WTC11 (cell line): Measurements from ENCODE around the gene ABHD16A. TPM values are rescaled to one million over a fixed set of nuclear protein-coding genes. Genes with fewer than 3 reads are reported as not detected.

Source experiments
- ATAC-seq: fragments of 200-7000 bp; cut with Tn5 transposase; 2 replicates; pipeline ENCODE4 v1.10.0; 2021; ENCODE audit warnings: mild to moderate bottlenecking, moderate library complexity
- CTCF ChIA-PET: fragments of 300-600 bp; sonication (Branson Sonifier 250); formaldehyde crosslinking; loops from one replicate; lab custom pipeline; 2021; ENCODE audit warnings: antibody characterized with exemption; lab: Charles Lee
- POLR2A ChIA-PET: fragments of 350-600 bp; sonication (Branson Sonifier 250); formaldehyde crosslinking; loops from one replicate; lab custom pipeline; 2021; ENCODE audit warnings: antibody characterized with exemption; lab: Charles Lee
- DNase-seq: peaks from one replicate; pipeline ENCODE4 v3.0.0; 2021; ENCODE audit warnings: low spot score
- H3K27ac Mint-ChIP-seq: 2 replicates; pipeline ENCODE4 v1.8.0; 2021; ENCODE audit warnings: mixed read lengths
- H3K27me3 Mint-ChIP-seq: 2 replicates; pipeline ENCODE4 v1.8.0; 2021; ENCODE audit warnings: low read depth, mild to moderate bottlenecking, moderate library complexity, mixed read lengths
- H3K36me3 Mint-ChIP-seq: 2 replicates; pipeline ENCODE4 v1.8.0; 2021; ENCODE audit warnings: mixed read lengths
- H3K4me1 Mint-ChIP-seq: 2 replicates; pipeline ENCODE4 v1.8.0; 2022; ENCODE audit warnings: mixed read lengths
- H3K4me3 Mint-ChIP-seq: 2 replicates; pipeline ENCODE4 v1.8.0; 2021; ENCODE audit warnings: mild to moderate bottlenecking, moderate library complexity, mixed read lengths
- H3K9me3 Mint-ChIP-seq: 2 replicates; pipeline ENCODE4 v1.8.0; 2021; ENCODE audit warnings: mixed read lengths
- CBFB ChIP-seq: sonication (generic); formaldehyde crosslinking; IDR thresholded peaks from 2 replicates; pipeline ENCODE4 v1.8.1; 2022; ENCODE audit warnings: mild to moderate bottlenecking, low read depth, missing genetic modification reagents
- CREM ChIP-seq: sonication (generic); formaldehyde crosslinking; IDR thresholded peaks from 2 replicates; pipeline ENCODE4 v1.8.1; 2022; ENCODE audit warnings: mild to moderate bottlenecking, missing genetic modification reagents, moderate library complexity
- E2F1 ChIP-seq: sonication (generic); formaldehyde crosslinking; IDR thresholded peaks from 2 replicates; pipeline ENCODE4 v1.8.0; 2022; ENCODE audit warnings: mild to moderate bottlenecking, missing genetic modification reagents
- ELF4 ChIP-seq: sonication (generic); formaldehyde crosslinking; IDR thresholded peaks from 2 replicates; pipeline ENCODE4 v1.8.1; 2022; ENCODE audit warnings: low read depth, mild to moderate bottlenecking, moderate library complexity, missing genetic modification reagents
- ERG ChIP-seq: fragments of 250-450 bp; sonication (Bioruptor Pico); IDR thresholded peaks from 2 replicates; pipeline ENCODE4 v1.8.0; 2021; ENCODE audit warnings: mild to moderate bottlenecking
- FOXP1 ChIP-seq: sonication (generic); formaldehyde crosslinking; IDR thresholded peaks from 2 replicates; pipeline ENCODE4 v1.8.0; 2022; ENCODE audit warnings: missing genetic modification reagents, mild to moderate bottlenecking, moderate library complexity, borderline replicate concordance
- NFATC4 ChIP-seq: fragments of 250-450 bp; sonication (Bioruptor Pico); IDR thresholded peaks from 2 replicates; pipeline ENCODE4 v1.9.0; 2021; ENCODE audit warnings: mild to moderate bottlenecking
- NFE2L1 ChIP-seq: sonication (generic); formaldehyde crosslinking; IDR thresholded peaks from 2 replicates; pipeline ENCODE4 v1.8.1; 2023; ENCODE audit warnings: missing genetic modification reagents
- PREB ChIP-seq: sonication (generic); formaldehyde crosslinking; IDR thresholded peaks from 2 replicates; pipeline ENCODE4 v1.8.1; 2022; ENCODE audit warnings: mild to moderate bottlenecking, missing genetic modification reagents, moderate library complexity, borderline replicate concordance
- PRRX2 ChIP-seq: fragments of 250-450 bp; sonication (Bioruptor Pico); IDR thresholded peaks from 2 replicates; pipeline ENCODE4 v1.8.0; 2021; ENCODE audit warnings: mild to moderate bottlenecking
- SMAD3 ChIP-seq: sonication (generic); formaldehyde crosslinking; IDR thresholded peaks from 2 replicates; pipeline ENCODE4 v1.8.0; 2022; ENCODE audit warnings: missing genetic modification reagents, mild to moderate bottlenecking, borderline replicate concordance
- STAT6 ChIP-seq: sonication (generic); formaldehyde crosslinking; conservative IDR thresholded peaks from 2 replicates; pipeline ENCODE4 v1.8.1; 2023; ENCODE audit warnings: mild to moderate bottlenecking, low read depth, missing genetic modification reagents, moderate library complexity
- TEAD4 ChIP-seq: sonication (generic); formaldehyde crosslinking; IDR thresholded peaks from 2 replicates; pipeline ENCODE4 v1.8.0; 2022; ENCODE audit warnings: mild to moderate bottlenecking, missing genetic modification reagents
- TP53 ChIP-seq: sonication (generic); formaldehyde crosslinking; IDR thresholded peaks from 2 replicates; pipeline ENCODE4 v1.8.1; 2023; ENCODE audit warnings: mild to moderate bottlenecking, missing genetic modification reagents
- ZNF121 ChIP-seq: sonication (generic); formaldehyde crosslinking; IDR thresholded peaks from 2 replicates; pipeline ENCODE4 v1.8.0; 2023; ENCODE audit warnings: missing genetic modification reagents
- ZNF138 ChIP-seq: sonication (generic); formaldehyde crosslinking; conservative IDR thresholded peaks from 2 replicates; pipeline ENCODE4 v1.8.1; 2022; ENCODE audit warnings: mild to moderate bottlenecking, moderate library complexity, missing genetic modification reagents
- ZNF423 ChIP-seq: fragments of 250-450 bp; sonication (Bioruptor Pico); IDR thresholded peaks from 2 replicates; pipeline ENCODE4 v2.1.2; 2022; ENCODE audit warnings: mild to moderate bottlenecking, moderate library complexity
- ZNF425 ChIP-seq: fragments of 250-450 bp; sonication (Bioruptor Pico); conservative IDR thresholded peaks from 2 replicates; pipeline ENCODE4 v1.9.0; 2021; ENCODE audit warnings: mild to moderate bottlenecking
- ZNF671 ChIP-seq: fragments of 250-450 bp; sonication (Bioruptor Pico); IDR thresholded peaks from 2 replicates; pipeline ENCODE4 v1.8.0; 2021; ENCODE audit warnings: mild to moderate bottlenecking
- total RNA-seq: library from RNA; stranded (reverse); gene quantifications from 3 replicates; pipeline ENCODE4 v1.2.3, GENCODE V29; 2021

Gene ABHD16A
- total RNA-seq, 1 experiment from 2014 or later = 28.6 TPM

- Mint-ChIP-seq H3K4me3 (no peak overlapping the region), H3K4me1 (peaks cover 43% of the 10 kb centered on the region), H3K27me3 (no peaks in the 10 kb centered on the region), H3K9me3 (no peaks in the 10 kb centered on the region), H3K36me3 (peaks cover 30% of the 10 kb centered on the region), H3K27ac (peak overlapping the region; percentile 41; the same call in 1 of the 2 replicates)
- no peak for DNase-seq
- ChIA-PET CTCF (interaction anchor here (0.7 to 2.1 kb wide), 3 partner anchors 10 to 108 kb away, joined by 6 to 14 read pairs (median 12); partner anchors contain the start of genes BAG6 and DDAH2), POLR2A (no interaction called here)
- no peak for ATAC-seq
- TF ChIP-seq CBFB (CRISPR knock-in tag) = no peak
Measured at GRCh38 chr6:31662124-31662723, 40.9 kb downstream of the ABHD16A start.

- DNase-seq (no peak), ATAC-seq (no peak)
- ChIA-PET POLR2A (interaction anchor here (0.7 to 1.4 kb wide), 8 partner anchors 9 to 166 kb away, joined by 3 to 11 read pairs (median 4); partner anchors contain the start of genes ABHD16A, BAG6, DDAH2 and DDX39B), CTCF (interaction anchor here (0.6 to 2.2 kb wide), 17 partner anchors 9 to 291 kb away, joined by 3 to 14 read pairs (median 6); partner anchors contain the start of genes ATP6V1G2, BAG6, CLIC1 and DDAH2)
- Mint-ChIP-seq H3K4me1 (peaks cover 40% of the 10 kb centered on the region), H3K27ac (peak overlapping the region; percentile 91), H3K27me3 (no peaks in the 10 kb centered on the region), H3K9me3 (no peaks in the 10 kb centered on the region), H3K36me3 (peaks cover 27% of the 10 kb centered on the region), H3K4me3 (peak overlapping the region; percentile 89)
- TF ChIP-seq TEAD4 = no peak
- no peak for TF ChIP-seq E2F1 (CRISPR knock-in tag)
- no peak for TF ChIP-seq CREM (CRISPR knock-in tag)
- no peak for TF ChIP-seq FOXP1 (CRISPR knock-in tag)
- no peak for TF ChIP-seq ZNF425
- TF ChIP-seq ZNF138 = no peak
- no peak for TF ChIP-seq TP53 (CRISPR knock-in tag)
- no peak for TF ChIP-seq PRRX2
- TF ChIP-seq ZNF121 (CRISPR knock-in tag) = no peak
- TF ChIP-seq SMAD3 (CRISPR knock-in tag) = no peak
- TF ChIP-seq NFATC4 (CRISPR knock-in tag) = no peak
- TF ChIP-seq NFE2L1 (CRISPR knock-in tag) = no peak
- no peak for TF ChIP-seq ZNF671 (CRISPR knock-in tag)
- no peak for TF ChIP-seq ELF4 (CRISPR knock-in tag)
Measured at GRCh38 chr6:31661262-31662123, 41.6 kb downstream of the ABHD16A start.

GRCh38 chr6:31660381-31661261 is 42.5 kb downstream of the ABHD16A start, which contains the start of gene C6orf47:
Gene C6orf47, minus strand, starts transcription at chr6:31660778. Its CDS starts 831 bp downstream, at chr6:31659947.
- Mint-ChIP-seq H3K36me3 (peaks cover 29% of the 10 kb centered on the region), H3K4me1 (peaks cover 38% of the 10 kb centered on the region), H3K27me3 (no peaks in the 10 kb centered on the region), H3K27ac (peak within 1 kb of the TSS; percentile 91), H3K9me3 (no peaks in the 10 kb centered on the region), H3K4me3 (peak within 1 kb of the TSS; percentile 89)
- POLR2A ChIA-PET = interaction anchor here (0.7 to 1.4 kb wide), 9 partner anchors 8 to 167 kb away, joined by 3 to 11 read pairs (median 4); partner anchors contain the start of genes ABHD16A, BAG6, DDAH2 and DDX39B
- ATAC-seq (peak; percentile 83), DNase-seq (peak; percentile 89)
- CTCF ChIA-PET = interaction anchor here (0.8 to 2.2 kb wide), 17 partner anchors 9 to 292 kb away, joined by 3 to 14 read pairs (median 6); partner anchors contain the start of genes ATP6V1G2, BAG6, CLIC1 and DDAH2
- TF ChIP-seq STAT6 (no peak), FOXP1 (CRISPR knock-in tag) (no peak), PREB (CRISPR knock-in tag) (0 out of 2 replicates have a peak, but pooled peaks have one; percentile 66), NFATC4 (CRISPR knock-in tag) (peak; percentile 81), ZNF423 (no peak), NFE2L1 (CRISPR knock-in tag) (no peak), ERG (CRISPR knock-in tag) (peak; percentile 84)
